Loucy (cell line): Measurements from ENCODE around the gene UBAP2.

Source experiments
- H2AFZ ChIP-seq: fragments of 200-600 bp; sonication (generic); 2 replicates; pipeline ENCODE4 v1.6.0; 2016; ENCODE audit warnings: antibody characterized with exemption, mild to moderate bottlenecking, low read length, moderate library complexity
- H3F3A ChIP-seq: fragments of 200-600 bp; 2 replicates; pipeline ENCODE4 v1.6.0; 2016; ENCODE audit warnings: antibody characterized with exemption, low read depth, mild to moderate bottlenecking
- H3K27me3 ChIP-seq: fragments of 200-600 bp; sonication (generic); 2 replicates; pipeline ENCODE4 v1.6.1; 2014; ENCODE audit warnings: low read length, mild to moderate bottlenecking; ENCODE audit not compliant: insufficient read depth, poor library complexity, severe bottlenecking
- H3K36me3 ChIP-seq: fragments of 200-600 bp; sonication (generic); 2 replicates; pipeline ENCODE4 v1.6.1; 2016; ENCODE audit warnings: low read length; ENCODE audit not compliant: insufficient read depth
- H3K4me1 ChIP-seq: fragments of 200-600 bp; sonication (generic); 2 replicates; pipeline ENCODE4 v1.5.1; 2014; ENCODE audit warnings: low read length, mild to moderate bottlenecking; ENCODE audit not compliant: insufficient read depth, poor library complexity, severe bottlenecking
- H3K4me2 ChIP-seq: fragments of 200-600 bp; sonication (generic); 2 replicates; pipeline ENCODE4 v1.6.0; 2014; ENCODE audit warnings: antibody characterized with exemption, low read length, low read depth, mild to moderate bottlenecking; ENCODE audit not compliant: poor library complexity, severe bottlenecking
- H3K4me3 ChIP-seq: fragments of 200-600 bp; sonication (generic); 2 replicates; pipeline ENCODE4 v1.5.1; 2014; ENCODE audit warnings: low read length, mild to moderate bottlenecking, mixed read lengths; ENCODE audit not compliant: poor library complexity, severe bottlenecking
- H3K79me2 ChIP-seq: fragments of 200-600 bp; sonication (generic); 2 replicates; pipeline ENCODE4 v1.6.1; 2014; ENCODE audit warnings: low read length; ENCODE audit not compliant: insufficient read depth
- H3K9ac ChIP-seq: fragments of 200-600 bp; sonication (generic); 2 replicates; pipeline ENCODE4 v1.6.0; 2014; ENCODE audit warnings: mild to moderate bottlenecking, low read depth, low read length, moderate library complexity; ENCODE audit not compliant: poor library complexity, severe bottlenecking
- H3K9me2 ChIP-seq: fragments of 200-600 bp; sonication (generic); replicated peaks from 2 replicates; pipeline ENCODE4 v1.6.1; 2016; ENCODE audit warnings: low read depth, low read length, mixed read lengths
- H3K9me3 ChIP-seq: fragments of 200-600 bp; sonication (generic); 2 replicates; pipeline ENCODE4 v1.6.1; 2014; ENCODE audit warnings: mild to moderate bottlenecking, antibody characterized with exemption, low read length, low read depth; ENCODE audit not compliant: insufficient read depth
- H4K20me1 ChIP-seq: fragments of 200-600 bp; sonication (generic); 2 replicates; pipeline ENCODE4 v1.6.0; 2014; ENCODE audit warnings: antibody characterized with exemption, low read length, mild to moderate bottlenecking; ENCODE audit not compliant: insufficient read depth, poor library complexity, severe bottlenecking
- EZH2phosphoT487 ChIP-seq: fragments of 200-600 bp; IDR thresholded peaks from 2 replicates; pipeline ENCODE4 v1.6.1; 2018; ENCODE audit warnings: antibody characterized with exemption, mild to moderate bottlenecking, moderate library complexity, borderline replicate concordance
- TF ChIP-seq, protein P1 (sequence below): fragments of 200-600 bp; sonication (generic); conservative IDR thresholded peaks from 2 replicates; pipeline ENCODE4 v1.5.1; 2014; ENCODE audit warnings: mild to moderate bottlenecking, antibody characterized with exemption, low read length

UBAP2 gene

DNA sequence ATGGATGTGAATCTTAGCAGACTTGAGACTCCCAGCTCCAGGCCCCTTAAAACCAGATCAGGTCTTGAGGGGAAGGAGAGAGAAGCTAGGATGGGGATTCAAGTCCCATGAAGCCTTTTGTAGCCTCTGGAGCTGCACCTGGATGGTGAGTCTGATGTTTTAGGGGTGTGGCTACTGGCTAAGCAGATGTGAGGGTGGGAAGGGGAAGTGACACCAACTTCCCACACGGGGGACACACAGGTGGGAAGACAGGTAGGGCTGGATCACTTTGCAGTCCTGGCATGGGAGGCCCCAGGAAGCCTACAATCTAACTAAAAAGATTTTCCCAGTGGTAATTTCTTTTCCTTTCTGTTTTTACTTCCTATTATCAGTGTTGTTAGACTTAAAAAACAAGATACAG lies 38.7 kb upstream of the UBAP2 start:
- Histone ChIP-seq H3K9ac (no peak overlapping the region), H3K36me3 (peaks cover 69% of the 10 kb centered on the region), H3K9me2 (no peaks in the 10 kb centered on the region), H3K4me3 (no peak overlapping the region), H2AFZ (no peak overlapping the region), H3K27me3 (no peaks in the 10 kb centered on the region), H3K9me3 (no peaks in the 10 kb centered on the region), H3K4me2 (no peak overlapping the region), H3K79me2 (no peaks in the 10 kb centered on the region), H4K20me1 (peaks cover 3% of the 10 kb centered on the region), H3F3A (no peaks in the 10 kb centered on the region), H3K4me1 (no peaks in the 10 kb centered on the region)
- TF ChIP-seq EZH2phosphoT487, result no peak
- TF ChIP-seq, protein P1, sequence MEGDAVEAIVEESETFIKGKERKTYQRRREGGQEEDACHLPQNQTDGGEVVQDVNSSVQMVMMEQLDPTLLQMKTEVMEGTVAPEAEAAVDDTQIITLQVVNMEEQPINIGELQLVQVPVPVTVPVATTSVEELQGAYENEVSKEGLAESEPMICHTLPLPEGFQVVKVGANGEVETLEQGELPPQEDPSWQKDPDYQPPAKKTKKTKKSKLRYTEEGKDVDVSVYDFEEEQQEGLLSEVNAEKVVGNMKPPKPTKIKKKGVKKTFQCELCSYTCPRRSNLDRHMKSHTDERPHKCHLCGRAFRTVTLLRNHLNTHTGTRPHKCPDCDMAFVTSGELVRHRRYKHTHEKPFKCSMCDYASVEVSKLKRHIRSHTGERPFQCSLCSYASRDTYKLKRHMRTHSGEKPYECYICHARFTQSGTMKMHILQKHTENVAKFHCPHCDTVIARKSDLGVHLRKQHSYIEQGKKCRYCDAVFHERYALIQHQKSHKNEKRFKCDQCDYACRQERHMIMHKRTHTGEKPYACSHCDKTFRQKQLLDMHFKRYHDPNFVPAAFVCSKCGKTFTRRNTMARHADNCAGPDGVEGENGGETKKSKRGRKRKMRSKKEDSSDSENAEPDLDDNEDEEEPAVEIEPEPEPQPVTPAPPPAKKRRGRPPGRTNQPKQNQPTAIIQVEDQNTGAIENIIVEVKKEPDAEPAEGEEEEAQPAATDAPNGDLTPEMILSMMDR, result no peak

DNA sequence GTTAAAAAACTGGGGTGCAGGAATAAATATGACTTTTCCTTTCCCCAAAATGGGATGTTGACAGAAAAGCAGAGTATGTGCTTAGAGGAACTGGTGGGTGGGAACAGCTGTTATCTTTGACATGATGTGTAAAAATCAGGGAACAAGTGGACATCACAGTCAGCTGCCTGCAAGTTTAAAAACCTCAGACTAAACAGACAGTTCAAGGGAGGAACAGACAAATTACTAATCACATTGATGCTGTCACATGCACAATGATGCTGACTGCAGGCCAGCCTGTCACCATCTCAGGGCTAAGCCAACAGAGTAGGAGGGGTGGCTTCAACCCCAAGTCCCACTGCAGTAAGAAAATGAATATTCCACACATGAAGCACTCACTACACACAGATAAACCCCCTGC lies 38.2 kb upstream of the UBAP2 start:
- Histone ChIP-seq H3F3A (no peaks in the 10 kb centered on the region), H3K4me2 (no peak overlapping the region), H3K9me2 (no peaks in the 10 kb centered on the region), H2AFZ (no peak overlapping the region), H3K4me3 (no peak overlapping the region), H4K20me1 (peaks cover 3% of the 10 kb centered on the region), H3K4me1 (no peaks in the 10 kb centered on the region), H3K9me3 (no peaks in the 10 kb centered on the region), H3K36me3 (peaks cover 64% of the 10 kb centered on the region), H3K79me2 (no peaks in the 10 kb centered on the region), H3K9ac (no peak overlapping the region), H3K27me3 (no peaks in the 10 kb centered on the region)
- no peak for TF ChIP-seq EZH2phosphoT487
- TF ChIP-seq, protein P1, result no peak

DNA sequence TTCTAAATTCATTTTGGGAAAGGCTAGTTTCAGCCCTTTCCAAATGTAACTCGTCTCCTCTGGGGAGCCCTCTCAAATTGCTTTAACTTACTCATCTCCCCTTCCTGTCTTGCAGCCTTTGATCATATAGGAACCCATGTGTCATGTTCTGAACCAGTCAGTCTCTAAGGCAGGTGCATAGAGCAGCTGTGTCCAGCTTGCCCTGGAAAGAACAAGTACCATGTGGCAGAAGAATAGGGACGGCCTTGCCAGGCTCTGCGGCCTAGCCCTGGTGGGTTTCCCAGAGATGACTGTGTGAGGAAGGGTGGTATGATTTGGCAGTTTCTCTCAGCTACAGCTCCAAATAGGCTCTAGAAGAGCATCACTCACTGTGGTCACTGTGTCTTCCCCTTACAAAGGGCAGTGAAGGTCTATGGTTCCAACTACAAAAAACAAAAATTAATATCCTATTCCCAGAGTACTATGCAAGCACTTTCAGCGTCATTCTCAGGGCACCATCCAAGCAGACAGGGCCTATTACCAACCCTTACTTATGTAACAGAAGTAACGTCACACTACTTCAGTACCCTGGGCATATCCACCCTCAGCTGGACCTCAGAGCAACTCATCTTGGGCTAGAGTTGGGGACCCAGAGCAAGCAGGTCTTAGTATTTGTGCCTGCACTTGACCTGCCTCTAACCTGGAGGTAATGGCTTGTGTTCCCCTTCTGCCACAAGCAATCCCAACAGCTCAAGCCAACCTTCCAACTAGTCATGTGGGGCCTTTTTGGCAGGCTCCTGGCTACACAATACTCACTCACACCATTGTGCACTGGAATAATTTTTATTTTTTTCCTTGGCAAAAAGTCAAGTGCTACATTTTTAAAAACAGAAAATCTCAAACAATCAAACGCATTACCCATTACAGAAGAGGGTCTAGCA lies 37.2 kb upstream of the UBAP2 start:
- peaks cover 54% of the 10 kb centered on the region for H3K36me3 ChIP-seq
- TF ChIP-seq, protein P1, result no peak
- TF ChIP-seq EZH2phosphoT487, result no peak

More for the DNA sequence above, 37.2 kb upstream of the UBAP2 start:
- no peak overlapping the region for H3K4me2 ChIP-seq
- no peaks in the 10 kb centered on the region for H3K4me1 ChIP-seq
- H3K27me3 ChIP-seq, result no peaks in the 10 kb centered on the region
- H3K9ac ChIP-seq, result no peak overlapping the region
- peaks cover 3% of the 10 kb centered on the region for H4K20me1 ChIP-seq
- H3K9me3 ChIP-seq, result no peaks in the 10 kb centered on the region
- no peaks in the 10 kb centered on the region for H3F3A ChIP-seq
- no peaks in the 10 kb centered on the region for H3K79me2 ChIP-seq
- no peak overlapping the region for H3K4me3 ChIP-seq
- no peaks in the 10 kb centered on the region for H3K9me2 ChIP-seq
- H2AFZ ChIP-seq, result no peak overlapping the region
